HepG2 (cell line): ENCODE measurements around the gene USP35. TPM values are rescaled to one million over a fixed set of nuclear protein-coding genes. Genes with fewer than 3 reads are reported as not detected.
A peak's percentile ranks its signal among the peaks of the same experiment; 100 is the strongest.

Source experiments
- ARHGAP35 ChIP-seq: sonication (generic); formaldehyde crosslinking; IDR thresholded peaks from 2 replicates; pipeline ENCODE4 v1.9.0; 2022; ENCODE audit warnings: mild to moderate bottlenecking, inconsistent platforms, moderate library complexity, missing genetic modification reagents, borderline replicate concordance
- ARID2 ChIP-seq: sonication (generic); formaldehyde crosslinking; IDR thresholded peaks from 2 replicates; pipeline ENCODE4 v1.8.1; 2022; ENCODE audit warnings: mild to moderate bottlenecking, missing genetic modification reagents, borderline replicate concordance
- BATF2 ChIP-seq: sonication (generic); formaldehyde crosslinking; IDR thresholded peaks from 2 replicates; pipeline ENCODE4 v1.8.0; 2022; ENCODE audit warnings: mild to moderate bottlenecking, missing genetic modification reagents, moderate library complexity
- BCL6 ChIP-seq: IDR thresholded peaks from 2 replicates; pipeline ENCODE4 v1.6.1; 2016; ENCODE audit warnings: missing genetic modification reagents, missing compliant biosample characterization
- DZIP1 ChIP-seq: sonication (generic); formaldehyde crosslinking; IDR thresholded peaks from 2 replicates; pipeline ENCODE4 v1.5.0; 2020; ENCODE audit warnings: mild to moderate bottlenecking, missing genetic modification reagents
- ESRRA ChIP-seq: sonication (generic); formaldehyde crosslinking; IDR thresholded peaks from 2 replicates; pipeline ENCODE4 v1.5.1; 2020; ENCODE audit warnings: mild to moderate bottlenecking, low read depth, missing genetic modification reagents
- KAT2B ChIP-seq: fragments of 150-350 bp; IDR thresholded peaks from 2 replicates; pipeline ENCODE4 v1.6.1; 2014; ENCODE audit warnings: low read depth, low read length, borderline replicate concordance
- KLF6 ChIP-seq: IDR thresholded peaks from 2 replicates; pipeline ENCODE4 v1.8.0; 2016; ENCODE audit warnings: missing biosample characterization, missing genetic modification reagents
- MTF1 ChIP-seq: sonication (generic); formaldehyde crosslinking; IDR thresholded peaks from 2 replicates; pipeline ENCODE4 v1.5.0; 2020; ENCODE audit warnings: missing genetic modification reagents
- PRDM15 ChIP-seq: sonication (generic); formaldehyde crosslinking; IDR thresholded peaks from 2 replicates; pipeline ENCODE4 v1.4.0; 2020; ENCODE audit warnings: missing genetic modification reagents
- SP2 ChIP-seq: sonication (generic); formaldehyde crosslinking; IDR thresholded peaks from 2 replicates; pipeline ENCODE4 v1.5.1; 2020; ENCODE audit warnings: mild to moderate bottlenecking, missing genetic modification reagents
- TBX3 ChIP-seq: fragments of 450-650 bp; IDR thresholded peaks from 2 replicates; pipeline ENCODE4 v1.6.1; 2017; ENCODE audit warnings: antibody characterized with exemption, mild to moderate bottlenecking, inconsistent platforms, borderline replicate concordance
- XRCC5 ChIP-seq: fragments of 200-400 bp; formaldehyde crosslinking; optimal IDR thresholded peaks from 2 replicates; pipeline ENCODE3; 2017; ENCODE audit warnings: mild to moderate bottlenecking, low read length
- ZFP62 ChIP-seq: sonication (generic); formaldehyde crosslinking; IDR thresholded peaks from 2 replicates; pipeline ENCODE4 v1.4.0; 2020; ENCODE audit warnings: missing genetic modification reagents
- ZNF160 ChIP-seq: sonication (generic); formaldehyde crosslinking; IDR thresholded peaks from 2 replicates; pipeline ENCODE4 v1.8.0; 2022; ENCODE audit warnings: mild to moderate bottlenecking, inconsistent platforms, missing genetic modification reagents
- ZNF205 ChIP-seq: IDR thresholded peaks from 2 replicates; pipeline ENCODE4 v1.6.1; 2018; ENCODE audit warnings: missing biosample characterization, missing genetic modification reagents
- ZNF441 ChIP-seq: sonication (generic); formaldehyde crosslinking; IDR thresholded peaks from 2 replicates; pipeline ENCODE4 v1.7.0; 2021; ENCODE audit warnings: missing genetic modification reagents, borderline replicate concordance
- ZNF850 ChIP-seq: sonication (generic); formaldehyde crosslinking; conservative IDR thresholded peaks from 2 replicates; pipeline ENCODE4 v1.9.0; 2021; ENCODE audit warnings: mild to moderate bottlenecking, missing genetic modification reagents
- ZNF891 ChIP-seq: sonication (generic); formaldehyde crosslinking; IDR thresholded peaks from 2 replicates; pipeline ENCODE4 v1.5.0; 2020; ENCODE audit warnings: mild to moderate bottlenecking, missing genetic modification reagents
- ZSCAN5A ChIP-seq: sonication (generic); formaldehyde crosslinking; IDR thresholded peaks from 2 replicates; pipeline ENCODE4 v1.8.0; 2022; ENCODE audit warnings: mild to moderate bottlenecking, missing genetic modification reagents, borderline replicate concordance
- polyA plus RNA-seq, 8 experiments: library from polyadenylated mRNA; depleted of rRNA in 3 of 8; stranded (reverse) in 7 of 8; unstranded in 1 of 8; fragments of >200 nt; fragmentation: Illumina TruSeq in 4 of 8; extraction: Trizol in 4 of 8; gene quantifications; 2 replicates each; pipeline versions ENCODE4 v1.2.1 to v1.2.3, GENCODE V29; 2011 to 2016; ENCODE audit warnings: low read depth in 4 of 8, missing spikeins in 1 of 8, mixed read lengths in 1 of 8; ENCODE audit not compliant: insufficient read depth in 1 of 8
- total RNA-seq, 5 experiments: library from RNA; depleted of rRNA; stranded (reverse); fragments of >200 nt; fragmentation: Illumina TruSeq; extraction: Trizol; gene quantifications; 2 replicates each; pipeline ENCODE4 v1.2.3, GENCODE V29; 2016; ENCODE audit warnings: low read depth in 1 of 5

USP35 gene
- total and polyA plus RNA-seq, 2 of the 13 experiments (the other 11 are each of a cell fraction or from before 2014, with no cell fraction given): 4.6 to 7.7 TPM

- TF ChIP-seq PRDM15 (CRISPR knock-in tag) (no peak), ZNF891 (no peak), ZFP62 (CRISPR knock-in tag) (no peak), BATF2 (CRISPR knock-in tag) (no peak), XRCC5 (no peak), KAT2B (no peak), ARID2 (CRISPR knock-in tag) (no peak), BCL6 (CRISPR knock-in tag) (peak; percentile 87), ZNF850 (CRISPR knock-in tag) (no peak), ZNF205 (no peak), DZIP1 (CRISPR knock-in tag) (no peak), KLF6 (CRISPR knock-in tag) (0 out of 2 replicates have a peak, but pooled peaks have one; percentile 42), MTF1 (CRISPR knock-in tag) (no peak), ZNF160 (CRISPR knock-in tag) (no peak), TBX3 (no peak), ESRRA (CRISPR knock-in tag) (no peak), ZSCAN5A (CRISPR knock-in tag) (no peak), SP2 (CRISPR knock-in tag) (no peak), ZNF441 (CRISPR knock-in tag) (no peak), ARHGAP35 (no peak)
These were observed 17.7 kb upstream of the USP35 start (continued) for GRCh38 chr11:78170874-78171549.
